Chondrocyte (in vitro differentiated cells): ENCODE results near the gene FHIT. TPM values are rescaled to one million over a fixed set of nuclear protein-coding genes. Genes with fewer than 3 reads are reported as not detected.

Experiments
- DNase-seq: peaks from one replicate; pipeline ENCODE4 v3.0.0; 2021; ENCODE audit warnings: mixed read lengths, low spot score
- H3K27ac Mint-ChIP-seq: one replicate; pipeline ENCODE4 v1.8.0; 2021; ENCODE audit warnings: mild to moderate bottlenecking, moderate library complexity, mixed read lengths; ENCODE audit not compliant: unreplicated experiment
- H3K27me3 Mint-ChIP-seq: 2 replicates; pipeline ENCODE4 v1.8.0; 2021; ENCODE audit warnings: low read depth, mixed read lengths
- H3K36me3 Mint-ChIP-seq: 2 replicates; pipeline ENCODE4 v1.8.0; 2021; ENCODE audit warnings: low read depth, mixed read lengths
- H3K4me1 Mint-ChIP-seq: 2 replicates; pipeline ENCODE4 v1.8.0; 2021; ENCODE audit warnings: low read depth, mild to moderate bottlenecking, mixed read lengths
- H3K4me3 Mint-ChIP-seq: one replicate; pipeline ENCODE4 v1.8.0; 2021; ENCODE audit warnings: mild to moderate bottlenecking, moderate library complexity, mixed read lengths; ENCODE audit not compliant: unreplicated experiment
- H3K9me3 Mint-ChIP-seq: 2 replicates; pipeline ENCODE4 v1.8.0; 2021; ENCODE audit warnings: low read depth, mixed read lengths
- CTCF ChIP-seq: fragments of 200-600 bp; sonication (generic); IDR thresholded peaks from 2 replicates; pipeline ENCODE4 v1.5.0; 2021; ENCODE audit warnings: antibody characterized with exemption, mild to moderate bottlenecking, moderate library complexity
- total RNA-seq: library from RNA; stranded (reverse); gene quantifications from 3 replicates; pipeline ENCODE4 v1.2.1, GENCODE V29; 2021

Gene FHIT
- total RNA-seq, 1 donor from 2014 or later, result 3.8 TPM

- no peaks in the 10 kb centered on the region for H3K9me3 Mint-ChIP-seq
- DNase-seq, result no peak
- H3K27ac Mint-ChIP-seq, result no peak overlapping the region
- peaks cover 5% of the 10 kb centered on the region for H3K27me3 Mint-ChIP-seq
- H3K4me1 Mint-ChIP-seq, result no peaks in the 10 kb centered on the region
- no peak overlapping the region for H3K4me3 Mint-ChIP-seq
- TF ChIP-seq CTCF, result no peak
- H3K36me3 Mint-ChIP-seq, result no peaks in the 10 kb centered on the region
These were observed 829.4 kb downstream of the FHIT start for GRCh38 chr3:60421749-60422446.

- no peaks in the 10 kb centered on the region for H3K36me3 Mint-ChIP-seq
- DNase-seq, result no peak
- no peak for TF ChIP-seq CTCF
- no peaks in the 10 kb centered on the region for H3K9me3 Mint-ChIP-seq
- H3K27ac Mint-ChIP-seq, result no peak overlapping the region
- peaks cover 1% of the 10 kb centered on the region for H3K27me3 Mint-ChIP-seq
- H3K4me3 Mint-ChIP-seq, result no peak overlapping the region
- no peaks in the 10 kb centered on the region for H3K4me1 Mint-ChIP-seq
These were observed 833.7 kb downstream of the FHIT start for GRCh38 chr3:60417576-60417975.

- no peaks in the 10 kb centered on the region for H3K9me3 Mint-ChIP-seq
- no peak overlapping the region for H3K27ac Mint-ChIP-seq
- H3K27me3 Mint-ChIP-seq, result peaks cover 5% of the 10 kb centered on the region
- TF ChIP-seq CTCF, result no peak
- H3K36me3 Mint-ChIP-seq, result no peaks in the 10 kb centered on the region
- DNase-seq, result no peak
- H3K4me1 Mint-ChIP-seq, result no peaks in the 10 kb centered on the region
- no peak overlapping the region for H3K4me3 Mint-ChIP-seq
These were observed 837.2 kb downstream of the FHIT start for GRCh38 chr3:60414011-60414410.

GRCh38 chr3:60413551-60413950, 837.7 kb downstream of the FHIT start:
- Mint-ChIP-seq H3K4me3 (no peak overlapping the region), H3K4me1 (no peaks in the 10 kb centered on the region), H3K36me3 (no peaks in the 10 kb centered on the region)

GRCh38 chr3:60403866-60404265, 847.4 kb downstream of the FHIT start:
- no peak overlapping the region for H3K27ac Mint-ChIP-seq
- no peaks in the 10 kb centered on the region for H3K27me3 Mint-ChIP-seq
- no peaks in the 10 kb centered on the region for H3K9me3 Mint-ChIP-seq
- no peak overlapping the region for H3K4me3 Mint-ChIP-seq
- H3K36me3 Mint-ChIP-seq, result no peaks in the 10 kb centered on the region
- no peak for DNase-seq
- TF ChIP-seq CTCF, result no peak
- peaks cover 4% of the 10 kb centered on the region for H3K4me1 Mint-ChIP-seq

More at GRCh38 chr3:60413551-60413950, 837.7 kb downstream of the FHIT start:
- Mint-ChIP-seq H3K27me3 (peaks cover 5% of the 10 kb centered on the region), H3K27ac (no peak overlapping the region), H3K9me3 (no peaks in the 10 kb centered on the region)
- no peak for DNase-seq
- TF ChIP-seq CTCF, result no peak
